ENCODE results near the gene LHX6.

DNA sequence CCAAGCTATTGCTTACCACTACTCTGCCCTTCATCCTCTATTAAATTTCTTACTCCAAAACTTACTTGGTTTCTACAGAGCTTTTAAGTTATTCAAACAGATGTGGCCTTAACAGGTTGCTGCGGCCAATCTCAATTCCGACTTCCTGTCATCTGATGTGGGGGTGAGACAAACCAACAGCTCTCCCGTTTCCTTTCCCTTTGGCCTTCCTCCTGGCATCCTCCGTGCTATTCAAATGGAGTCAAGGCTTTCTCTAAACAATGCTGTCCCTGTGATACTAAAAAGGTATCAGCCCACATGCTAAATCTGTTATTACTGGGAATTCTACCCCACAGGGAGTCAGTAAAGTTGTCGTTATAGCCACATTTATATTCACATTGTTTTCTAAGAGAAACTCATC is 24.0 kb upstream of the LHX6 start:
- TF ChIP-seq POLR2A (IDR thresholded peaks at IDR 0.05; ENCODE audit: low read depth, low read length) (no peak), RAD21 (IDR thresholded peaks at IDR 0.05; ENCODE audit: low read length) (no peak), CEBPB (IDR thresholded peaks at IDR 0.05; ENCODE audit: low read depth, low read length) (no peak), RFX5 (IDR thresholded peaks at IDR 0.05; ENCODE audit: low read depth, low read length) (no peak)
- TF ChIP-seq, protein P1, sequence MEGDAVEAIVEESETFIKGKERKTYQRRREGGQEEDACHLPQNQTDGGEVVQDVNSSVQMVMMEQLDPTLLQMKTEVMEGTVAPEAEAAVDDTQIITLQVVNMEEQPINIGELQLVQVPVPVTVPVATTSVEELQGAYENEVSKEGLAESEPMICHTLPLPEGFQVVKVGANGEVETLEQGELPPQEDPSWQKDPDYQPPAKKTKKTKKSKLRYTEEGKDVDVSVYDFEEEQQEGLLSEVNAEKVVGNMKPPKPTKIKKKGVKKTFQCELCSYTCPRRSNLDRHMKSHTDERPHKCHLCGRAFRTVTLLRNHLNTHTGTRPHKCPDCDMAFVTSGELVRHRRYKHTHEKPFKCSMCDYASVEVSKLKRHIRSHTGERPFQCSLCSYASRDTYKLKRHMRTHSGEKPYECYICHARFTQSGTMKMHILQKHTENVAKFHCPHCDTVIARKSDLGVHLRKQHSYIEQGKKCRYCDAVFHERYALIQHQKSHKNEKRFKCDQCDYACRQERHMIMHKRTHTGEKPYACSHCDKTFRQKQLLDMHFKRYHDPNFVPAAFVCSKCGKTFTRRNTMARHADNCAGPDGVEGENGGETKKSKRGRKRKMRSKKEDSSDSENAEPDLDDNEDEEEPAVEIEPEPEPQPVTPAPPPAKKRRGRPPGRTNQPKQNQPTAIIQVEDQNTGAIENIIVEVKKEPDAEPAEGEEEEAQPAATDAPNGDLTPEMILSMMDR (conservative IDR thresholded peaks at IDR 0.05; ENCODE audit: low read depth, low read length) = no peak
- TF ChIP-seq, protein P2, sequence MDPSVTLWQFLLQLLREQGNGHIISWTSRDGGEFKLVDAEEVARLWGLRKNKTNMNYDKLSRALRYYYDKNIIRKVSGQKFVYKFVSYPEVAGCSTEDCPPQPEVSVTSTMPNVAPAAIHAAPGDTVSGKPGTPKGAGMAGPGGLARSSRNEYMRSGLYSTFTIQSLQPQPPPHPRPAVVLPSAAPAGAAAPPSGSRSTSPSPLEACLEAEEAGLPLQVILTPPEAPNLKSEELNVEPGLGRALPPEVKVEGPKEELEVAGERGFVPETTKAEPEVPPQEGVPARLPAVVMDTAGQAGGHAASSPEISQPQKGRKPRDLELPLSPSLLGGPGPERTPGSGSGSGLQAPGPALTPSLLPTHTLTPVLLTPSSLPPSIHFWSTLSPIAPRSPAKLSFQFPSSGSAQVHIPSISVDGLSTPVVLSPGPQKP (IDR thresholded peaks at IDR 0.05; ENCODE audit: borderline replicate concordance, low read depth, low read length) = no peak
